Measurements from ENCODE around the gene UBTD2. TPM values are rescaled to one million over a fixed set of nuclear protein-coding genes. Genes with fewer than 3 reads are reported as not detected.

UBTD2 gene
- total RNA-seq, 1 experiment from 2014 or later: 22.6 TPM

DNA sequence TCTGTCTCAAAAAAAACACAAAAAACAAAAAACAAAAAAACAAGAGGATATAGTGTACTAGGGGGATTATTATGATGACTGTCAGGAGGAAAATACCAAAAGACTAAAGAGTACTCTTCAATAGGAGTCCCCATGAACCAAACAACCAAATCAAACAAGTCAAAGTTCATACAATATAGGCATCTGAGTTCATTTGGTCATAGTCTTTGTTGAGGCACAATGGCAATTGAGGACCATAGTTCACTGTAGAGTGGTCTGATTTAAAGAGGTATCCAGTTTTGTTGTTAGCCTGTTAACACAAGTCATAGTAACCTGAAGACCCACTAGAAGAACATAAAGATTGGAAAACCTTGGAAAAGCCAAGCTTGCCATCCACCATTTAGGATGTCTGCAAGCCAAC lies 11.3 kb upstream of the UBTD2 start:
- H3K9me3 ChIP-seq (ENCODE audit: low read length): no peaks in the 10 kb centered on the region
- no peak overlapping the region for H3K27ac ChIP-seq (ENCODE audit: low read length)
- H3K27me3 ChIP-seq (ENCODE audit: low read length): no peaks in the 10 kb centered on the region
- H2AFZ ChIP-seq (ENCODE audit: low read length): no peak overlapping the region
- BruUV-seq (replicated peaks): no TSS peak
- TF ChIP-seq EZH2phosphoT487 (IDR thresholded peaks at IDR 0.05; ENCODE audit: borderline replicate concordance, low read length) (no peak), EZH2 (IDR thresholded peaks at IDR 0.05; ENCODE audit: low read length, unreplicated experiment) (no peak)
- TF ChIP-seq, protein P1, sequence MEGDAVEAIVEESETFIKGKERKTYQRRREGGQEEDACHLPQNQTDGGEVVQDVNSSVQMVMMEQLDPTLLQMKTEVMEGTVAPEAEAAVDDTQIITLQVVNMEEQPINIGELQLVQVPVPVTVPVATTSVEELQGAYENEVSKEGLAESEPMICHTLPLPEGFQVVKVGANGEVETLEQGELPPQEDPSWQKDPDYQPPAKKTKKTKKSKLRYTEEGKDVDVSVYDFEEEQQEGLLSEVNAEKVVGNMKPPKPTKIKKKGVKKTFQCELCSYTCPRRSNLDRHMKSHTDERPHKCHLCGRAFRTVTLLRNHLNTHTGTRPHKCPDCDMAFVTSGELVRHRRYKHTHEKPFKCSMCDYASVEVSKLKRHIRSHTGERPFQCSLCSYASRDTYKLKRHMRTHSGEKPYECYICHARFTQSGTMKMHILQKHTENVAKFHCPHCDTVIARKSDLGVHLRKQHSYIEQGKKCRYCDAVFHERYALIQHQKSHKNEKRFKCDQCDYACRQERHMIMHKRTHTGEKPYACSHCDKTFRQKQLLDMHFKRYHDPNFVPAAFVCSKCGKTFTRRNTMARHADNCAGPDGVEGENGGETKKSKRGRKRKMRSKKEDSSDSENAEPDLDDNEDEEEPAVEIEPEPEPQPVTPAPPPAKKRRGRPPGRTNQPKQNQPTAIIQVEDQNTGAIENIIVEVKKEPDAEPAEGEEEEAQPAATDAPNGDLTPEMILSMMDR (conservative IDR thresholded peaks at IDR 0.05; ENCODE audit: low read depth, low read length): no peak
- ChIA-PET CTCF (no interaction called here), POLR2A (ENCODE audit: unreplicated experiment) (no interaction called here)
- no peaks in the 10 kb centered on the region for H4K20me1 ChIP-seq (ENCODE audit: low read length)
- no peak overlapping the region for H3K9ac ChIP-seq (ENCODE audit: low read length)
- H3F3A ChIP-seq (ENCODE audit: low read length, unreplicated experiment): no peaks in the 10 kb centered on the region
- intact Hi-C loops (cut with micrococcal nuclease): loop anchor here (5.0 kb wide), 1 partner anchor 383 kb away; no protein-coding TSS in a partner anchor
- H3K79me2 ChIP-seq (ENCODE audit: low read length): no peaks in the 10 kb centered on the region
- no peak for DNase-seq
- H3K36me3 ChIP-seq (ENCODE audit: low read depth, low read length): no peaks in the 10 kb centered on the region
- no peaks in the 10 kb centered on the region for H3K9me2 ChIP-seq (replicated peaks; ENCODE audit: low read length)
- H3K4me1 ChIP-seq (ENCODE audit: insufficient read depth, low read length): peaks cover 3% of the 10 kb centered on the region
- no peak for ATAC-seq
- no peak overlapping the region for H3K4me2 ChIP-seq (ENCODE audit: low read length)
- H3K4me3 ChIP-seq (ENCODE audit: low read length): no peak overlapping the region

DNA sequence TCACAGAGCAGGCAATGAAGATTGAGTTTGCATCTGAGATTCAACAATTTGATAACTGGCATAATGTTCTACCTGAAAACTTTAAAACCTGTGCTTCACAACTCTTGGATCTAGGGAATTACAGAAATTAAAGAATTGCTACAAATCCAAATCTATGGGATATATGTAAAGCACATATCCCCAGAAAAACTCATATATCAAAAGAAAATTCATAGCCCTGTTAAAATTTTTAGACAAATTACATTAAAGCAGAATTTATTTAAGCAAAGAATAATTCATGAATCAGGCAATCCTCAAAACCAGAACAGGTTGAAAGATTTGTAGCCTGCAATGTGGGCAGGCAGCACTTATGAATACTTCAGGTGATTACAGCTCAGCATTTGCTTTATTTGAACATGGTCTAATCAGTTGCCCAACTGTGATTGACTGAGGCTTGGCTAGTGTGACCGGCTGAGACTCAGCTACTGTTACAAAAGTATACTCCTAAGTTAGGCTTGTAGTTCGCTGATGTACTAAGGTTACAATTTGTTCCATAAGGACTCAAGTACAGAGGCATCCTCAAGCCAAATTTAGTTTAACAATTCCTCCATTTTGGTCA lies 10.3 kb upstream of the UBTD2 start:
- Histone ChIP-seq H3K4me3 (ENCODE audit: low read length) (no peak overlapping the region), H3K36me3 (ENCODE audit: low read depth, low read length) (no peaks in the 10 kb centered on the region), H3F3A (ENCODE audit: low read length, unreplicated experiment) (no peaks in the 10 kb centered on the region), H3K9ac (ENCODE audit: low read length) (no peak overlapping the region), H3K27ac (ENCODE audit: low read length) (no peak overlapping the region), H2AFZ (ENCODE audit: low read length) (no peak overlapping the region), H3K9me3 (ENCODE audit: low read length) (no peaks in the 10 kb centered on the region), H3K4me1 (ENCODE audit: insufficient read depth, low read length) (no peaks in the 10 kb centered on the region), H3K9me2 (replicated peaks; ENCODE audit: low read length) (no peaks in the 10 kb centered on the region), H3K79me2 (ENCODE audit: low read length) (no peaks in the 10 kb centered on the region), H3K4me2 (ENCODE audit: low read length) (no peak overlapping the region), H3K27me3 (ENCODE audit: low read length) (no peaks in the 10 kb centered on the region), H4K20me1 (ENCODE audit: low read length) (no peaks in the 10 kb centered on the region)
- ChIA-PET POLR2A (ENCODE audit: unreplicated experiment) (no interaction called here), CTCF (interaction anchor here (0.7 to 1.1 kb wide), 4 partner anchors 11 to 105 kb away, joined by 3 to 7 read pairs (median 3); partner anchors contain the start of genes STK10 and UBTD2)
- intact Hi-C loops (cut with micrococcal nuclease): loop anchor here (1.0 to 5.0 kb wide), 3 partner anchors 106 to 382 kb away; partner anchors contain the start of gene STK10
- ATAC-seq (no peak), DNase-seq (no peak)
- TF ChIP-seq EZH2 (IDR thresholded peaks at IDR 0.05; ENCODE audit: low read length, unreplicated experiment): no peak
- TF ChIP-seq, protein P1 (conservative IDR thresholded peaks at IDR 0.05; ENCODE audit: low read depth, low read length): no peak
- TF ChIP-seq EZH2phosphoT487 (IDR thresholded peaks at IDR 0.05; ENCODE audit: borderline replicate concordance, low read length): no peak
- no TSS peak for BruUV-seq (replicated peaks)

All from PC-3 (cell line).